Glomerular endothelial cell (primary cell): Measurements from ENCODE around the gene MAP4K2. TPM values are rescaled to one million over a fixed set of nuclear protein-coding genes. Genes with fewer than 3 reads are reported as not detected.
"Not testable (repeated sequence)": the region's sequence is repeated elsewhere in the genome, so short reads cannot be mapped to it uniquely, and the experiment has no call there.

Experiments
- DNase-seq: peaks from one replicate; pipeline ENCODE4 v3.0.0-alpha.2; 2011; ENCODE audit warnings: low read depth, low spot score; ENCODE audit errors: extremely low read depth
- total RNA-seq: library from RNA; depleted of rRNA; stranded (reverse); fragments of >200 nt; gene quantifications from 2 replicates; pipeline ENCODE4 v1.2.3, GENCODE V29; 2015

The MAP4K2 gene
- 39.6 and 49.6 TPM in 2 replicates for total RNA-seq

DNA sequence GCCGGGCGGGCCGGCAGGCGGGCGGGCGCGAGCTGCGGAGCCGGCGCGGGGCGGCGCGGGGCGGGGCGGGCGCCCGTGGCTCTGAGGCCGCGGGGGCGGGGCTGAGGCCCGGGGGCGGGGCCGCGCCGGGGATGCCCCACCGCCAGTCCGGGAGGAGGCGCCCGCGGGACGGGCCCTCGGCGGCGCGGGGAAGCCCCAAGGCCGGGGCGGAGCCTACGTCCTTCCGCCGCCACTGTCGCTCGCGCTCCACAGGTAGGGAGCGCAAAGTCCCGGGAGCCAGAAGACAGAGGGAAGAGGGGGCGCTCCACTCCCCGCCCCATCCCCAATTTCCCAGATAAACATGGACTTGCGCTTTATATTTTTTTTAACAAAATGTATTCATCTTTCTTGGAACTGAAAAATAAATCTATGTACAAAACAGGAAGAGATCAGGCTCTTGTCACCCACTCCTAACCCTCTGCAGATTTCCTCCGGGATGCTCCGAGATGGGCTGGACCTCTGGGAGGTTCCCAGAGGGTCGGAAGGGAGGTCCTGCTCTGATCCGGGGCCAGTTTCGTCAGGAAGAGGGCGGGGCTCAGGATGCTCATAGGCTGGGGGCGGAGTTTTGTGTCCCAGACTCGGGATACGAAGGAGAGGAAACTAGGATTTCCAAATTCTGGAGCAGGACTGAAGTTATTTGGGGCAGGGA is at the start of gene MAP4K2:
TSS of gene MAP4K2 (minus strand) at position 57 of the 688 bp plus-strand sequence. CDS start 65 bp downstream, outside the sequence.
- DNase-seq, result no peak

DNA sequence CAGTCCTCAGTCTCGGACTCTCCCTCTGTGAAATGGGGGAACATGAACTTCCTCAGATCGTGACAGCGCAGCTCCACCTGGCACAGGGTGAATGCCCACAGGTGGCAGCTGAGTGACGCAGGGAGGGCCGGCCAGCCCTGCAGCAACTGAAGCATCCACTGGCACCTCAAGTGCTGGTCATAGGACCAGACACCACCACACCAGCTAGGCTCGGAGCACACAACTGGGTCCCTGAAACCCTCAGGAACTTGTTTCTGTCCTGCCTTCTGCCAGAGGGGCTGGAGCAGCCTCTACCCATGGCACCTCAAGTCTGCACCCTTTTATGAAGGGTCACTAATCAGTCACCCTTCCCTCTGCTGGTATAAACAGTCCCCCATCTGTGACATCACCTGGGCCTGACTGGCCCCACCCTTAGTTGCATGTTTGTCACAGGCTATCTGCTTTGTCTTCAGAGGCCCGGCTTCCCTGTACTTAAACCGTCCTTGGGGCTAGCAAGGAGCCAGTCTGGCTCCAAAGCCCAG is 48.9 kb upstream of the MAP4K2 start:
- no peak for DNase-seq

DNA sequence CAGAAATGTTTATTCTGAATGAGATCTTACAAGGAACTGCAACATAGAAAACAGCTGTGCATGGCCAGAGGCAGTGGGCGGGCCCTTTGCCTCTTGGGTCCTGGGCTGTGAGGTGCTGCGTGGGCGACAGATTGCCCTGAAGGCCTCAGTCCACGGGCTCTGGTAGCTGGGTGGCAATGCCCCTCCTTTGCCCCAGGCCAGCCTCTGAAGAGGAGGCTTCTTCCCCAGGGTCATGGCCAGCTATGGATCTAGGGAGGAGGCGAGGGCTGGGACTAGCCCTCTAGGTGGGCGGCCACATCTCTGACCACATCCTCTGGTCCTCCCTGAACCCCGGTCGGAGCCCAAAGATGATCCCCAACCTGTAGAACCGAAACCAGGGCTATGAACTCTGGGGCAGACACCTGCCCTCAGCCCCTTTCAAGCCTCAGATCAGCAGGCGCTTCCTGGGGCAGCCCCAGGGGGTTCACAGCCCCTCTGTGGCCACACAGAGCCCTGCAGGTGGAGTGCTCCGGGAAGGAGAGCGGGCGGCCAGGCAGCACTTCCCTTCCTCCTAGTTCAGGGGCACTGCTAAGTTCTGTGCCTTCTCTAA is 48.1 kb upstream of the MAP4K2 start:
- DNase-seq, result no peak

DNA sequence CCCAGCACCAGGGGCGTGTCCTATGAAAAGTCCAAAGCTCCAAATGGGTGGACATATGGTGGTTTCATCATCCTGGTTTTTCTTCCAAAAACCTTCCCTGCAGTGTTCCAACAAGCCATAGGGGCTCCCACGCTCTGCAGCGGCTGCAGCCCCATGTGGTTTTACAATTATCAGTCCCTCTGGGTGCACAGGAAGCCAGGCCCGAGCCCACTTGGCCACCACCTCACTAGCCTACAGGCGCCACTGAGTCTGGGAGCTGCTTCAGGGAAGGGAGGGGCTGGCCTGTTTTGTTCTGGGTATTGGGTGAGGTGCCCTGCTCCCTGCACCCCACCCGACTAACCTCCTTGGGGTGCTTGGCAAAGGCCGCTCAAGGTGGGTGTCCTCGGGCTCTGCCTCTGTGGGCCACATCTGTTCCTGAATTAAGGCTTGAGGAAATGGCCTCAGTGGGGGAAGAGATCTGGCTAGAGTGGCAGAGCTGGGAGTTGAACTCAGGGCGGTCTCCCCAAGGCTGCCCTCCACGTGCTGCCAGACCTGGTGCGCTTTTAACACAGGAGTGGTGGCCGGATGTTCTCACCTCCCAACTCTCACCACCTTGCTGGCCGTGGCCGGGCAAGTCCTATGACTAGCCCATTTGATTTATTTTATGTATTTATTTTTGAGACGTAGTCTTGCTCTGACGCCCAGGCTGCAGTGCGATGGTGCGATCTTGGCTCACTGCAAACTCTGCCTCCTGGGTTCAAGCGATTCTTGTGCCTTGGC is 46.8 kb upstream of the MAP4K2 start:
- no peak for DNase-seq

DNA sequence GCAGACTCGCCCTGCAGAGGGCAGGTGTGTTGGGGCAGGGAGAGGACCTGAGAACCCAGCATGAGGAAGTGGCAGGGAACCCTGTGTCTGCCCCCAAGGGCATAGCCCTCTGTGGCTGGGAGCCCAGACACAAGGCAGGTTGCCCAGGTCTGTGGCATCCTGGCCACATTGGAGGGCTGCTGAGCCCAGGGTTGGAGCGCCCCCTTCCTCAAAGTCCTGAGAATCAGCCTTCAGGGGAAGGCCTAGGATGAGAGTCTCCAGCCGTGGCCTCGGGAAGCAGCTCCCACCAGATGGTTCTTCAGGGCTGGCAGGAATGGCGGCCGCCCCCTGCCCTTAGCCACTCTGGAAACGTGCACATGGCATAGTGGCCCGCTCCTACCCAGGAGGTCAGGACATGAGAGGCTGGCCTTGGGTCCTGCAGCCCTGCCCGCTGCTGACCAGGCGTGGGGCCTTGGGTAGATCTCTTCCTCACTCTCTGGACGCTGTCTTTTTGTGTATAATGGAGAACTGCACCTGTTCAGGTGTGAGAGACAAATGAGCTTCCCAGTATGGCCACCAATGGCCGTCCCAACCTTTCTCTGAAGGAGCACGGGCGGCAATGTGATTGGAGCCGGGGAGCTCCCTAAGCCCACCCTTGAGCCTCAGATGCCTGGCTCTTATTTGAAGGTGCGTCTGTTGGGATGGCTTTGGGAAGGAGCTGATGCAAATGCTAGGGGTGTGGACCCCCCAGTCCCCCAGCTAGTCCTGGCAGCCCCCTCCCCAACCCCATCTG is 46.0 kb upstream of the MAP4K2 start:
- no peak for DNase-seq

DNA sequence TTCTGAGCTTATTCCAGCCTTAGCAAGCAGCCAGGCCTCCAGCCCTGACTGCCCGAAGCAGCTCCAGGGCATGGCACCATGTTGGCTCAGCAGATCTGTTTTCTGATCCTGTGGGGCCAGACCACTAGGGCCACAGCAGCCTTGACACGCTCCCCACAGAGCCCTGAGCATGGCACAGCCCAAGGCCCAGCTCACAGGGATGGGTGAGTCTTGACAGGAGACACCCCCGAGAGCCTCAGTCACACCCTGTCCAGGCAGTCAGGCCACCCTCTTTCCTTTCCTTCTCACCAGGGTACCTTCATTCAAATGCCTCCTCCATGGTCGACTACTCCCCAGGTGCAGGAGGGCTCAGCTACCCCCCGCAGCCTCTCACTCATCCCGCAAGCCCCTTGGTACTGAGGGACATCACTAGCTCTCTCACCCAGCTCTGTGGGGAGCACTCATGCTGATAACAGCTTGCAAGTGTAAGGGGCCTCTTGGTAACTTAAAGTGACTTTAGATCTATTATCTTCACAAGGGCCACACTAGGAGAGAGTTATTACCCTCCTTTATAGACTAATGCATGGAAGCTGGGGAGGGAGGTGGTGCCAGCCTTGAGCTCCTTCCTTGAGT is 45.3 kb upstream of the MAP4K2 start:
- DNase-seq, result no peak

DNA sequence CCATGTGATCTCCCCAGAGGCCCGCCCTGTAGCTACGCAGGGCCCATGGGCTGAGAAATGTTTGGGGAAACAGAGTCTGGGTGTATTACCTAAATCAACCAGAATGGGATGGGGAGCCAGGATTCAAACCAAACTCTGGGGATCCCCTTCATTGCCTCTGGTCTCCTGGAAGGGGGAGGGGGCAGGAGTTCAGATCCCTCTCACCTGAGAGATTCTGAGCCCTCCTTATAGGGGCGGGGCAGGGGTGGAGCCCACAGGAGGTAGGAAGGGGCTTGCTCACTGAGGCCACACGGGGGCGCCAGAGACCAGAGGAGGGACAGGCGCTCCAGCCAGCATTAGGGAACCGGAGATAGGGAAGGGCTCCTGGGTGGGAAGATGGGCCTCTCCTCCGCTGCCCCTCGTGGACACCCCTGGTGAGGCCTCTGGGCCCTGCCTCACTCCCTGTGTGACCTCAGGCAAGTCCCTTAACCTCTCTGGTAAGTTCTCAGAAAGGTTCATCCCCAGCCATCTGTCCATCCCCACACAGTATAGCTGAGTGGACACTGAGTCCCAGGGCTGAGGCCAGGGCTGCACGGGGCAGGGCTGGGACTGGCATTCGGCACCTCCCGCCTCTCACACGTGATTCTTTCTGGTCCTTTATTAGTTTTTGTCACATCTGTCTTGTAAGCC is 44.1 kb upstream of the MAP4K2 start:
- DNase-seq, result no peak

DNA sequence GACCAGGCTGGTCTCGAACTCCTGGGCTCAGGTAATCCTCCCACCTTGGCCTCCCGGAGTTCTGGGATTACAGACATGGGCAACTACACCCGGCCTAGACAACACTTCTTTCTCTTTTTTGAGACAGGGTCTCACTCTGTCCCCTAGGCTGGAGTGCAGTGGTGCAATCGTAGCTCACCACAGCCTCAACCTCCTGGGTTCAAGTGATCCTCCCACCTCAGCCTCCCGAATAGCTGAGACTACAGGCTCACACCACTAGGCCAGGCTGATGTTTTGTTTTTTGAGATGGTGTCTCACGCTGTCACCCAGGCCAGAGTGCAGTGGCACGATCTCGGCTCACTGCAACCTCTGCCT is 42.7 kb upstream of the MAP4K2 start:
- DNase-seq, result not testable (repeated sequence)

DNA sequence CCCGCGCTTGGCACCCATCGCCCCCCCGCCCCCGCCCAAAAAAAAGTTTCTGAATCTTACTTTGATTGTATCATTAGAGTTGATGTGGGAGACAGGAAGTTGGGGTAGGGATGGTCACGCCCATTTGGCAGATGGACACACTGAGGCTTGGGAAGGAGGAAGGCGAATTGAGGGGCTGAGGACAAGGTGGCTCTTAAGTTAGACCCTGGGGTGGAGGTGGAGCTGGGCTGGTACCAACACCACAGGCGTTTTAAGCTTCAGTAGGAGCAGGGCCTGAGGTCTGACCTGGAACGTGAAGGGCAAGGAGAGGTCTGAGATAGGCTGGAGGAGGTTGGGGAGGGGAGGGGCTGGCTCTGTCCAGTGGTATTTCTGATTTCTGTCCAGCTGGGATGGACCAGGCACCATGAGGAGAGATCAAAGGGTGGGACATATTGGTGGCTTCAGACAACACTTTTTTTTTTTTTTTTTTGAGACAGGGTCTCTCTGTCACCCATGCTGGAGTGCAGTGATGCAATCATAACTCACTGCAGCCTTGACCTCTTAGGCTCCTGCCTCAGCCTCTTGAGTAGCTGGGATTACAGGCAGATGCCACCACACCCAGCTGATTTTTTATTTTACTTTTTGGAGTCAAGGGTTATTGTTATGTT is 42.2 kb upstream of the MAP4K2 start:
- DNase-seq, result no peak

DNA sequence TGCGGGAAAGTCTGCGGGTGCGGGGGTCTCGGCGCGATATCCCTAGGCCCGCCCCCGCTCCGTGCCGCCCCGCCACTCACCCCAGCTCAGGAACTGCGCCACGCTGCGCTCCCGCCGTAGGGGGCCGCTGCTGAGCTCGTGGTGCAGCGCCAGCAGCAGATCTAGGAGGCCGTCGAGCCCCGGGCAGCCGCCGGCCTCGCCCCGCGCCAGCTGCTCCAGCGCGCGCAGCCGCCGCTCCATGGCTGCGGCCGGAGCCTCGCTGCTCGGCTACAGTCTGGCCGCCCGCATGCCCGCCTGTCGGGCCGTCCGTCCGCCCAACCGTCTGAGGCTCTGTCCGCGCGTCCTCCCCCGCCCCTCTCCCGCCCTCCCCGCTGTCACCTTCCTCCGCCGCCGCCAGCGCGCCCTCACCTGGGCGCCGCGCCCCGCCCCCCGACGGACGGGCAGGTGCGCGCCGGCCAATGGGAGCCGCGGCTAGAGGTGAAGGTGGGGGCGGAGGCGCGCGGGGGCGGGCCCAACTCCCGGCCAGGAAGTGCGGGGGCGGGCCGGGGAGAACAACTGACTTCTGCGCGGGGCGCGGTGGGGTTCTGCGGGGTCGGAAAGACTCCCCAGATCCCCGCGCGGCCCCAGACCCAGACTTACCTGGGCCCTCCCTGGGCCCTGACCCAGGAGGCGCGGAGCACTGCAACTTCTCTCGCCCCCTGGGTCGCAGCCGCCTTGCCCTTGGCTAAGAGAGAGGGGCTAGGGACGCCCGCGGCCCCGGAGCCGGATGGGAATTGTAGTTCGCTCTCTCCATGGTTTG is 41.5 kb upstream of the MAP4K2 start, which contains the start of gene CDC42BPG:
TSS of gene CDC42BPG (minus strand) at position 324 of the 799 bp plus-strand sequence. CDS start at position 240, 84 bp downstream.
- no peak for DNase-seq

DNA sequence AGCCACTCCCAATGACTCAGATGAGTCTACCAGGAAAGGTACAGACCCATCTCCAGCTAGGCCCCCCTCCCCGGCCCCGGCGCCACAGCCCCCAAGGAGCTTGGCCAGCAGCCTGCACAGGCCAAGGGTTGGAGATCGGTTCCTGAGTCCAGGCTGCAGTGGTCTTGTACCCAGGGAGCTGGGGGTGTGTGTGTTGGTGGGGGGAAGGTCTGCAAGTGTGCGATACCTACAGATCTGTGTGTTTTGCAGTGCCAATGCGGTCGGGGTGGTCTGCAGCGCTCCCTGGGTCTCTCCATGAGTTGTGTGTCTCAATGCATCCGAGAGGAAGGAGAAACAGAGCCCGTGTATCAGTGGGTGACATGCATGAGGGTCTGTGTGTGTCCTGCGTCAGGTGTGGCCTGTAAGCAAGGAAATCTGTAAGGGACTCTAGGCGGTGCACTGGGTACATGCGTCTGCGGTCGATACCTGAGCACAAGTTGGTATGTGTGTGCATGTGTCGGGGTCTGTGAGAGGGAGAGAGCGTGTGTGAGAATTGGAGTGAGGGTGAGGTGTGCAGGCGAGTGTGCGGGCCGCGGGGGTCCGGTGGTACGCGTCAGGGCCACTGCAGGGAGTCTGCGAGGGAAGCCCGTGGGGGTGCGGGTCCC is 40.8 kb upstream of the MAP4K2 start:
- no peak for DNase-seq

DNA sequence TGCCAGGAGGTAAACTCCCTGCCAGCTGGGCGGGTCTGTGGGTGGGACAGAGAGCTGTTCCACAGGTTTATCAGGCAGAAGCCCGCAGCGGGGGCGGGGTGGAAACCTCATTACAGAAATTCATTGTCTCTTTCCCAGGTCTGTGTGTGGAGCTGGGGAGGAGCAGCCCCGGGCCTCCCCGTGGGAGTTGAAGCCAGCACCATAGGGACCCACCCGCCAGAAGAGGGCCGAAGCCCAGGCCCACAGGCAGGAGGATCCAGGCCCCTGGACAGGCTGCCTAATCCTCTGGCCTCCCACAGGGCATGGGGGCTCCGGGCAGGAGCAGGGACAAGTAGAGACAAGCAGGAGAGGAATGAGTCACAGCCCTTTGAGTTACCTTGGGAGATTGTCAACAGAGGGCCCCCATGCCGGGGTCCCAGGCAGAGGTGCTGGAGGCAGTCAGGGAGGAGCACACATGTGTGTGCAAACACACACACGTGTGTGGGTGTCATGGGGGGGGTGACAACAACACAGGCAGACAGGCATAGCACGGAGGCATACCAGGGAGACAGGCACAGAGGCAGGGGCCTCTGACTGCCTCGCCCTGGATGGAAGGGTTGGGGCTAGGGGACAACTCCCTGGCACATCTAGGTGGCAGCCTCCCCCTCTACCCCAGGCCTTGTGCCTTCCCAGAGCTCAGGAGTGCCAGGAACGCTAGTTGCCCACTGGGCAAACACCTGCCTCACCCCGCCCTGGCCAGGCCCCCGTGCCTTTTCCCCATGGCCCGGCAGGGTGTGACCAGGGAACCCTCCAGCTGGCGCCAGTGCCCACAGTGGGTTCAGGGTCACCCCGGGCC is 40.1 kb upstream of the MAP4K2 start:
- DNase-seq, result no peak

DNA sequence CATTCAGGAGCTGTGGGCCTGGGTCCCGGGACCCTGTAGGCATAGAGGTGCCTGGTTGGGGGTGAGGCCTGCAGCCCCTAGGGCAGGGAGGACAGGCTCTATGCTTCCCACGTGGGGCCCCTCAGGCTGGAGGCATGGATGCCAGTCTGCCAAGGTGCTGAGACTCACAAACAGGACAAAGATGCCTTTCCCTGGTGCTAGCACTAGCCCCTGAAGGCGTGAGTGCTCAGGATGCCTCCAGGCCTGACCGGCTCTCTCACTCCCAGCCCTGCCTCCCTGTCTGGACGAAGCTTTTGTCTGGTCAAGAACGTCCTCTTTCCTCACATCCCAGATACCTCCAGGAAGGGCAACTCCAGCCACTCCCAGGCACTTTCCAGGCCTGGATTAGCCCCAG is 39.3 kb upstream of the MAP4K2 start:
- DNase-seq, result no peak

DNA sequence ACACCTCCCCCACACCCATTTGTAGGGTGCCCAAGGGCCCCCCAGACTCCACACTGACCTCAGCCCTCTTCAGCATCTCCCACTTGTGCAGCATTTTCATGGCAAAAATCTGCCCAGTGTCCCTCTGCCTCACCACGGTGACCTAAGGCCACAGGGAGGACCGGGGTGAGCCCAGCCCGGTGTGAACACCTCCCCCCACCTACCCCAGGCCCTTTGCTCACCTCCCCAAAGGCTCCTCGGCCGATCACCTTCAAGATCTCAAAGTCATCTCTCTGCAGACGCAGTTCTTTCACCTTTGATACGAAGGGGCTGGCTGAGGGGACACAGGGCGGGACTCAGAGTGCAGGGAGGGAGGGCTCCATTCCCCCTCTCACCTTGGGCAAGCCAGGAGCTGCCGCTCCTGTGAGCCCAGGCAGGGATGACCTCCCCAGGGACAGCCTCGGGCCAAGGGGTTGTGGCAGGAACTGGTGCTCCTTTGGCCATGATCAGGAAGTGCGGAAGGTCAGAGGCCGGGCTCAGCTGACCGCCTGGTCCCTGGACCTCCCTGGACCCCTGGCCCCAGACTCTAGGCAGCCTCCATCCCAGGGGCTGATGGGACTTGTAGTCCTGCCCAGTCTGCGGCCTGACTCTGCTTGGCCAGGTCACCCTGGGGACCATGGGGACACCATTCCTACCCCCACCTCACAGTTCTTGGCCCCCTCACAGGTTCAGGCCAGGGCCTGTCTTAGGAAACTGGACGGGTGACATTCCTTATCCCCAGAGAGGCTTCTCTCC is 38.8 kb upstream of the MAP4K2 start:
- no peak for DNase-seq

DNA sequence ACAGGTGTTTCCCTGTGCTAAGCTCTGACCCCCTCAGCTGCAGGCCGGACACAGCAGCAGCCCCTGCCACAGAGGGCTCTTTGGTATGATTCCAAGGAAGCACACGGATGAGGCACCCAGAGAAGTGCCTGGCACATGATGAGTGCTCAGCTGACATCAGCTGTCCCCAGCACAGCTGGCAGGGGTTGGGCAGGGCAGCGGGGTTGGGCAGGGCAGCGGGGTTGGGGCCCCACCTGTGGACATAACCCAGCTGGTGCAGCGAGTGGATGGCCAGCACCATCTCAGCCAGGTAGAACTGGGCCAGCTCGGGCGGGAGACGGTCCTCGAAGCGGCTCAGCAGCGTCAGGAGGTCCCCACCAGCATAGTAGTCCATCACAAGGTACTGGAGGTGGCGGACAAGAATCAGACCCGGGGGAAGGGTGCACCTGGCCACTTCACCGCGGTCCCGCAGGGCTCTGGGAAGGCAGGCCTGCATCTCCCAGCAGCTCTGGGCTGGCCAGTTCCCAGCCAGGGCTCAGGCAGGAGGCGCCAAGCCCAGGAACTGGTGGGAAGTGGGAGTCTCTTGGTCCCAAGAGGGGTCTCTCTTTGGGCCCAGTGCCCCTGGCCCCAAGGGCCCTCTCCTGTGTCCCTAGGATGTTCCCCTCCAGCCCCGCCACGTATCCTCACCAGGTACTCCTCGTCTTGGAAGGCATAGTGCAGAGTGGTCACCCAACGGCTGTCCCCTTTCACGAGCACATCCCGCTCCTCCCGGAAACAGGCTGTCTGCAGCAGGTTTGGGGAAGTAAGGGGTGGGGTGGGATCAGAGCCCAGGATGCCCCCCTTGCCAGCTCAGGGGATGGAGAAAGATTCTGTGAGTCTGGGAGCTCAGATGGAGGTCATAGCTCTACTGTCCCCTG is 37.1 kb upstream of the MAP4K2 start:
- DNase-seq, result no peak
